ENCODE data around the gene AHSG.

Gene AHSG

DNA sequence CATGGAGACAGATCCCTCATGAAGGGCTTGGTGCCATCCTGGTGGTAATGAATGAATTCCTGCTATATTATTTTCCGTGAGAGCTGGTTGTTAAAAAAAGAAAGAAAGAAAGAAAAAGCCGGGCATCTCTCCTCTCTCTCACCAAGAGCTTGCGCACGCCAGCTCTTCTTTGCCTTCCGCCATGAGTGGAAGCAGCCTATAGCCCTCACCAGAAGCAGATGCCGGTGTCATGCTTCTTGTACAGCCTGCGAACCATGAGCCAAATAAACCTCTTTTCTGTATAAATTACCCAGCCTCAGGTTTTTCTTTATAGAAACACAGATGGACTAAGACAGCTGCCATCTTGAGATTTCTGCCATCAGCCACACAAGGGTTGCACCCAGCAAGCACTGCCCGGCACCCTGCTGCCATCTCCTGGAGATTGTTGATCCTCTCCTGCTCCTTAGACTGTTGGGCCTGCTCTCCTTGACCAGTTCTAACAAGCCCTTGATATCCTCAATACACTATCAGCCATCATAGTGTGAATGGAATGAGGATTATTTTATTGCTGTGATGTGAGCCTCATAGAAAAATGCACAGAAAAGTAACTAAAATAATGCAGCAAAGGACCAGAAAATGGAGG, 3.5 kb upstream of the AHSG start:
- no peak overlapping the region for H2BK12ac ChIP-seq (ENCODE audit: low read length)
- H2AFZ ChIP-seq (ENCODE audit: low read length), result no peak overlapping the region
- no peak overlapping the region for H3K18ac ChIP-seq (ENCODE audit: low read length)
- no peak overlapping the region for H2BK5ac ChIP-seq (ENCODE audit: low read length)
- H3K9ac ChIP-seq (ENCODE audit: low read depth, low read length, poor library complexity), result no peak overlapping the region
- no peak overlapping the region for H3K23ac ChIP-seq (ENCODE audit: low read depth, low read length, poor library complexity)
- H3K14ac ChIP-seq (ENCODE audit: low read length), result no peak overlapping the region
- no peak overlapping the region for H3K4me2 ChIP-seq (ENCODE audit: insufficient read depth, low read length, poor library complexity, severe bottlenecking)
- H2BK120ac ChIP-seq (ENCODE audit: low read depth, low read length), result no peak overlapping the region
- H3K4ac ChIP-seq (ENCODE audit: low read length), result no peak overlapping the region
- no peaks in the 10 kb centered on the region for H3K36me3 ChIP-seq (replicated peaks in 1 of 2; ENCODE audit: control insufficient read depth in 2 of 2, insufficient read depth in 2 of 2, low read length in 2 of 2)
- no peak overlapping the region for H4K8ac ChIP-seq (ENCODE audit: low read depth, low read length)
- H4K91ac ChIP-seq (ENCODE audit: low read depth, low read length, poor library complexity), result no peak overlapping the region
- WGBS, 2 donors (ENCODE audit: extremely low coverage in 2 of 2, insufficient read length in 2 of 2, insufficient replicate concordance in 1 of 2), result no CpG with 5 or more reads among the region's 8 CpGs
- DNase-seq (ENCODE audit: low spot score), result no peak
- H2BK15ac ChIP-seq (ENCODE audit: low read length), result no peak overlapping the region
- no peaks in the 10 kb centered on the region for H3K79me1 ChIP-seq (ENCODE audit: low read depth, low read length)
- no peak overlapping the region for H3K27ac ChIP-seq (replicated peaks; ENCODE audit: low read length)
- no peak overlapping the region for H3K4me3 ChIP-seq (ENCODE audit: low read length in 2 of 2)
- H3K9me3 ChIP-seq (replicated peaks in 1 of 2; ENCODE audit: control insufficient read depth in 2 of 2, insufficient read depth in 1 of 2, low read depth in 1 of 2, low read length in 2 of 2), result no peaks in the 10 kb centered on the region
- no peaks in the 10 kb centered on the region for H3K4me1 ChIP-seq (ENCODE audit: control insufficient read depth in 2 of 2, insufficient read depth in 1 of 2, low read depth in 1 of 2, low read length in 2 of 2)
- peaks cover 0 to 27% (median 0%) of the 10 kb centered on the region in 3 experiments for H3K27me3 ChIP-seq (ENCODE audit: control insufficient read depth in 3 of 3, insufficient read depth in 3 of 3, low read depth in 1 of 3, low read length in 3 of 3)
- H2AK5ac ChIP-seq (ENCODE audit: low read depth, low read length), result no peak overlapping the region

DNA sequence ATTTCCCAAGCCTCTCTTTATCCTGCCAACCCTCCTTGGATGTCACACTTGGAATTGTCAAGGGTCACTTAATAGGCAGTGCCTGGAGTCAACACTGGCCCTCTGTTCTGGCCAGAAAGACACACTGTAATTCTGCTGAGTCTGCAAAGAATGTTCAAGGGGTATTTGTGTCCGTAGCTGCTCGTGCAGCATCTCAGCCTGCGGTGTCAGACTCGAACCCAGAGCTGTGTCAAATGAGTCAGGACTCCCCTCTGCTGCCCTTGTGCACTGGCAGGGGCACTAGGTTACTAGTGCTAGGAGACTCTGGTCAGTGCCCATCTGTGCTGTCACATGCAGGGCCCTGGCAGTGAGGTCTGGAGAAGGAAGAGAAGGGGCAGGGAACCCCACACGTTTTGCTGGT, 795 bp upstream of the AHSG start:
- H2AFZ ChIP-seq (ENCODE audit: low read length), result no peak overlapping the region
- H3K14ac ChIP-seq (ENCODE audit: low read length), result no peak overlapping the region
- no peak overlapping the region for H3K4me2 ChIP-seq (ENCODE audit: insufficient read depth, low read length, poor library complexity, severe bottlenecking)
- no peak overlapping the region for H3K23ac ChIP-seq (ENCODE audit: low read depth, low read length, poor library complexity)
- H3K9me3 ChIP-seq (replicated peaks in 1 of 2; ENCODE audit: control insufficient read depth in 2 of 2, insufficient read depth in 1 of 2, low read depth in 1 of 2, low read length in 2 of 2), result no peaks in the 10 kb centered on the region
- no peak overlapping the region for H2AK5ac ChIP-seq (ENCODE audit: low read depth, low read length)
- no peak overlapping the region for H3K4ac ChIP-seq (ENCODE audit: low read length)
- H4K91ac ChIP-seq (ENCODE audit: low read depth, low read length, poor library complexity), result no peak overlapping the region
- no peaks in the 10 kb centered on the region for H3K36me3 ChIP-seq (replicated peaks in 1 of 2; ENCODE audit: control insufficient read depth in 2 of 2, insufficient read depth in 2 of 2, low read length in 2 of 2)
- no peaks in the 10 kb centered on the region for H3K79me1 ChIP-seq (ENCODE audit: low read depth, low read length)
- no peak overlapping the region for H3K18ac ChIP-seq (ENCODE audit: low read length)
- no peak overlapping the region for H2BK5ac ChIP-seq (ENCODE audit: low read length)
- H3K4me1 ChIP-seq (ENCODE audit: control insufficient read depth in 2 of 2, insufficient read depth in 1 of 2, low read depth in 1 of 2, low read length in 2 of 2), result no peaks in the 10 kb centered on the region
- no CpG with 5 or more reads among the region's 5 CpGs for WGBS, 2 donors (ENCODE audit: extremely low coverage in 2 of 2, insufficient read length in 2 of 2, insufficient replicate concordance in 1 of 2)
- no peak overlapping the region for H3K27ac ChIP-seq (replicated peaks; ENCODE audit: low read length)
- H2BK120ac ChIP-seq (ENCODE audit: low read depth, low read length), result no peak overlapping the region
- DNase-seq (ENCODE audit: low spot score), result no peak
- peaks cover 0 to 18% (median 0%) of the 10 kb centered on the region in 3 experiments for H3K27me3 ChIP-seq (ENCODE audit: control insufficient read depth in 3 of 3, insufficient read depth in 3 of 3, low read depth in 1 of 3, low read length in 3 of 3)
- no peak overlapping the region for H4K8ac ChIP-seq (ENCODE audit: low read depth, low read length)
- no peak overlapping the region for H2BK12ac ChIP-seq (ENCODE audit: low read length)
- no peak overlapping the region for H3K4me3 ChIP-seq (ENCODE audit: low read length in 2 of 2)
- H2BK15ac ChIP-seq (ENCODE audit: low read length), result no peak overlapping the region
- no peak overlapping the region for H3K9ac ChIP-seq (ENCODE audit: low read depth, low read length, poor library complexity)

DNA sequence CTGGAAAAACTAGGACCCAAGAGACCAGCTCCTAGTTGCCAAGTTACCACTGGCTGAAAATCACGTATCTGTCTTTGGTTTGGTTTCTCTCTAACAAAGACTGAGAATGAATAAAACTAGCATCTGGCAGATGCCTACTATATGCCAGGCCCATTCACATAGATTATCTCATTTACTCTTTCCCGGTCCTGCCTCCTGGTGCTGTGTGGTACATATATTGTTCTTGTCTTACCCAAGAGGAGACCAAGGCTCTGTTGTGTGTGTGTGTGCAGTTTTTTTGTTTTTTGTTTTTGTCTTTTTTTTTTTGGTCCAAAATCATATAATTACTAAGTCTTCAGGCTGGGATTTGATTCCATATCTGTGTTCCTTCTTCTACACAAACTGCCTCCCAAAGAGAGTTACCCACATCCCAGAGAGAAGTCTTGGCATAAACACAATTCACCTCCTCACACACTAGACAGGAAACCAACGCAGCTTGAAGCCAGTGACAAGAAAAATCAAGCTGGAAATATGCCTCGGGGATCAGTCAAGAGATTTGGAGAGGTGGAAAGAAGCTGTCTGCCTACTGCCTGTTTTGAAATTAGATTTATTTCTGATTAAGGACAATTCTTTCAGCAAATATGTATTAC, 891 bp downstream of the AHSG start:
- Histone ChIP-seq H3K4me3 (ENCODE audit: low read length in 2 of 2) (no peak overlapping the region), H3K27me3 (ENCODE audit: control insufficient read depth in 3 of 3, insufficient read depth in 3 of 3, low read depth in 1 of 3, low read length in 3 of 3) (peaks cover 0 to 35% (median 0%) of the 10 kb centered on the region in 3 experiments), H3K79me1 (ENCODE audit: low read depth, low read length) (no peaks in the 10 kb centered on the region), H3K9me3 (replicated peaks in 1 of 2; ENCODE audit: control insufficient read depth in 2 of 2, insufficient read depth in 1 of 2, low read depth in 1 of 2, low read length in 2 of 2) (no peaks in the 10 kb centered on the region), H3K14ac (ENCODE audit: low read length) (no peak overlapping the region), H4K91ac (ENCODE audit: low read depth, low read length, poor library complexity) (no peak overlapping the region), H2BK120ac (ENCODE audit: low read depth, low read length) (no peak overlapping the region), H2AFZ (ENCODE audit: low read length) (no peak overlapping the region), H3K27ac (replicated peaks; ENCODE audit: low read length) (no peak overlapping the region), H3K23ac (ENCODE audit: low read depth, low read length, poor library complexity) (no peak overlapping the region), H2BK5ac (ENCODE audit: low read length) (no peak overlapping the region), H3K4ac (ENCODE audit: low read length) (no peak overlapping the region), H3K4me1 (ENCODE audit: control insufficient read depth in 2 of 2, insufficient read depth in 1 of 2, low read depth in 1 of 2, low read length in 2 of 2) (no peaks in the 10 kb centered on the region), H3K9ac (ENCODE audit: low read depth, low read length, poor library complexity) (no peak overlapping the region), H3K4me2 (ENCODE audit: insufficient read depth, low read length, poor library complexity, severe bottlenecking) (no peak overlapping the region), H2BK12ac (ENCODE audit: low read length) (no peak overlapping the region), H2BK15ac (ENCODE audit: low read length) (no peak overlapping the region), H3K36me3 (replicated peaks in 1 of 2; ENCODE audit: control insufficient read depth in 2 of 2, insufficient read depth in 2 of 2, low read length in 2 of 2) (no peaks in the 10 kb centered on the region), H2AK5ac (ENCODE audit: low read depth, low read length) (no peak overlapping the region), H4K8ac (ENCODE audit: low read depth, low read length) (no peak overlapping the region), H3K18ac (ENCODE audit: low read length) (no peak overlapping the region)
- DNase-seq (ENCODE audit: low spot score), result no peak
- no CpG with 5 or more reads among the region's 4 CpGs for WGBS, 2 donors (ENCODE audit: extremely low coverage in 2 of 2, insufficient read length in 2 of 2, insufficient replicate concordance in 1 of 2)

DNA sequence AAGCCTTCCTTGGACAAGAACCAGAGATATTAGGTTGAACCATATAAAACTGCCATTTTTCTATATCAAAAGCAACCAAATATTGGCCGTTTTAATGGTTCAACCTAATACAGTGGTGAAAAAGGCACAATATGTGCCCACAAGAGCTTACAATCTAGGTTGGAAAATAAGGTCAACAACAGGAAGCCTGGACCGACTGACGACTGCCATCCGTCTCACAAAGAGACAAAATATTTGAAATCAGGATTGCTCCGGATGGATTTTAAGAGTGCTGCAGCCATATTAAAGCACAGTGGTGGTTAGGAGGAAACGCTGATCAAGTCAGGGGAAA, 1.4 kb downstream of the AHSG start:
- DNase-seq (ENCODE audit: low spot score), result no peak
- H3K9me3 ChIP-seq (replicated peaks in 1 of 2; ENCODE audit: control insufficient read depth in 2 of 2, insufficient read depth in 1 of 2, low read depth in 1 of 2, low read length in 2 of 2), result no peaks in the 10 kb centered on the region
- H3K79me1 ChIP-seq (ENCODE audit: low read depth, low read length), result no peaks in the 10 kb centered on the region
- H2AK5ac ChIP-seq (ENCODE audit: low read depth, low read length), result no peak overlapping the region
- H3K4me3 ChIP-seq (ENCODE audit: low read length in 2 of 2), result no peak overlapping the region
- no peak overlapping the region for H3K23ac ChIP-seq (ENCODE audit: low read depth, low read length, poor library complexity)
- H2AFZ ChIP-seq (ENCODE audit: low read length), result peak overlapping the region; percentile 69
- H4K8ac ChIP-seq (ENCODE audit: low read depth, low read length), result no peak overlapping the region
- H3K36me3 ChIP-seq (replicated peaks in 1 of 2; ENCODE audit: control insufficient read depth in 2 of 2, insufficient read depth in 2 of 2, low read length in 2 of 2), result no peaks in the 10 kb centered on the region
- H3K27ac ChIP-seq (replicated peaks; ENCODE audit: low read length), result no peak overlapping the region
- no peak overlapping the region for H3K14ac ChIP-seq (ENCODE audit: low read length)
- no CpG with 5 or more reads among the region's 6 CpGs for WGBS, 2 donors (ENCODE audit: extremely low coverage in 2 of 2, insufficient read length in 2 of 2, insufficient replicate concordance in 1 of 2)
- H3K18ac ChIP-seq (ENCODE audit: low read length), result no peak overlapping the region
- H3K9ac ChIP-seq (ENCODE audit: low read depth, low read length, poor library complexity), result no peak overlapping the region
- no peak overlapping the region for H3K4me2 ChIP-seq (ENCODE audit: insufficient read depth, low read length, poor library complexity, severe bottlenecking)
- no peak overlapping the region for H2BK12ac ChIP-seq (ENCODE audit: low read length)
- no peak overlapping the region for H2BK5ac ChIP-seq (ENCODE audit: low read length)
- H4K91ac ChIP-seq (ENCODE audit: low read depth, low read length, poor library complexity), result no peak overlapping the region
- no peak overlapping the region for H2BK15ac ChIP-seq (ENCODE audit: low read length)
- H3K4ac ChIP-seq (ENCODE audit: low read length), result no peak overlapping the region
- H2BK120ac ChIP-seq (ENCODE audit: low read depth, low read length), result no peak overlapping the region
- H3K27me3 ChIP-seq (ENCODE audit: control insufficient read depth in 3 of 3, insufficient read depth in 3 of 3, low read depth in 1 of 3, low read length in 3 of 3), result peaks cover 0 to 36% (median 0%) of the 10 kb centered on the region in 3 experiments
- H3K4me1 ChIP-seq (ENCODE audit: control insufficient read depth in 2 of 2, insufficient read depth in 1 of 2, low read depth in 1 of 2, low read length in 2 of 2), result no peaks in the 10 kb centered on the region

Measured in neuronal stem cell (in vitro differentiated cells).